IMR-90 (cell line): ENCODE measurements around the gene BARX1. TPM values are rescaled to one million over a fixed set of nuclear protein-coding genes. Genes with fewer than 3 reads are reported as not detected.

ENCODE experiments used
- ATAC-seq: fragments of 200-7000 bp; cut with Tn5 transposase; 2 replicates; pipeline ENCODE4 v1.9.1; 2020; ENCODE audit warnings: low read depth, mild to moderate bottlenecking, moderate library complexity
- BruUV-seq: library from RNA; stranded (reverse); fragments of 400-500 nt; replicated peaks from 2 replicates; lab custom pipeline; 2021; lab: Mats Ljungman, UMichigan
- CTCF ChIA-PET: fragments of 300-600 bp; formaldehyde crosslinking; extraction: SDS; loops from one replicate; lab custom pipeline; 2021; ENCODE audit warnings: antibody characterized with exemption; lab: Yijun Ruan, JAX
- POLR2A ChIA-PET: fragments of 300-600 bp; sonication (Branson Sonifier 250); formaldehyde crosslinking; loops from one replicate; lab custom pipeline; 2022; ENCODE audit warnings: antibody characterized with exemption; ENCODE audit not compliant: unreplicated experiment; lab: Charles Lee
- DNase-seq: peaks from one replicate; pipeline ENCODE4 v3.0.0; 2013
- H2AFZ ChIP-seq: replicated peaks from 2 replicates; pipeline ENCODE3; 2013; ENCODE audit warnings: low read length, mild to moderate bottlenecking; ENCODE audit not compliant: poor library complexity
- H2AK5ac ChIP-seq: 2 replicates; pipeline ENCODE4 v1.6.1; 2013; ENCODE audit warnings: low read depth, low read length, inconsistent platforms
- H2AK9ac ChIP-seq: replicated peaks from 2 replicates; pipeline ENCODE3; 2013; ENCODE audit warnings: mild to moderate bottlenecking, low read depth, low read length, moderate library complexity; ENCODE audit not compliant: poor library complexity
- H2BK120ac ChIP-seq: 2 replicates; pipeline ENCODE4 v1.6.1; 2013; ENCODE audit warnings: low read depth, low read length, inconsistent platforms
- H2BK15ac ChIP-seq: 3 replicates; pipeline ENCODE4 v1.6.1; 2013; ENCODE audit warnings: low read depth, low read length, inconsistent platforms
- H2BK20ac ChIP-seq: 2 replicates; pipeline ENCODE4 v1.6.1; 2013; ENCODE audit warnings: low read depth, mild to moderate bottlenecking, inconsistent platforms, low read length, moderate library complexity
- H2BK5ac ChIP-seq: 2 replicates; pipeline ENCODE4 v1.6.1; 2013; ENCODE audit warnings: mild to moderate bottlenecking, low read depth, low read length, inconsistent platforms; ENCODE audit not compliant: poor library complexity, severe bottlenecking
- H3K14ac ChIP-seq: replicated peaks from 2 replicates; pipeline ENCODE4 v1.6.1; 2013; ENCODE audit warnings: low read depth, low read length, inconsistent platforms
- H3K18ac ChIP-seq: 2 replicates; pipeline ENCODE4 v1.6.1; 2013; ENCODE audit warnings: low read depth, low read length, control low read depth
- H3K23ac ChIP-seq: 2 replicates; pipeline ENCODE4 v1.6.1; 2013; ENCODE audit warnings: low read depth, low read length, inconsistent platforms
- H3K27ac ChIP-seq: 2 replicates; pipeline ENCODE4 v1.5.1; 2013; ENCODE audit warnings: mild to moderate bottlenecking, control low read depth, low read length; ENCODE audit not compliant: insufficient read depth
- H3K27me3 ChIP-seq: 2 replicates; pipeline ENCODE4 v1.6.1; 2013; ENCODE audit warnings: low read length; ENCODE audit not compliant: control insufficient read depth, insufficient read depth
- H3K36me3 ChIP-seq: 2 replicates; pipeline ENCODE4 v1.6.1; 2013; ENCODE audit warnings: low read length, mixed read lengths; ENCODE audit not compliant: control insufficient read depth, insufficient read depth
- H3K4ac ChIP-seq: 2 replicates; pipeline ENCODE4 v1.6.1; 2013; ENCODE audit warnings: low read depth, low read length, inconsistent platforms
- H3K4me1 ChIP-seq: 2 replicates; pipeline ENCODE4 v1.6.1; 2013; ENCODE audit warnings: low read length, mixed read lengths; ENCODE audit not compliant: control insufficient read depth, insufficient read depth
- H3K4me2 ChIP-seq: 2 replicates; pipeline ENCODE4 v1.6.1; 2013; ENCODE audit warnings: low read depth, mild to moderate bottlenecking, control low read depth, low read length, moderate library complexity
- H3K4me3 ChIP-seq: 2 replicates; pipeline ENCODE4 v1.5.1; 2013; ENCODE audit warnings: low read depth, mild to moderate bottlenecking, control low read depth, low read length, moderate library complexity; ENCODE audit not compliant: insufficient read depth
- H3K56ac ChIP-seq: 2 replicates; pipeline ENCODE4 v1.6.1; 2013; ENCODE audit warnings: low read length, inconsistent platforms; ENCODE audit not compliant: insufficient read depth; ENCODE audit errors: extremely low read depth
- H3K79me1 ChIP-seq, 2 experiments: 2 replicates each; pipeline ENCODE4 v1.6.1; 2013; ENCODE audit warnings: low read length in 2 of 2, inconsistent platforms in 1 of 2, low read depth in 1 of 2
- H3K9ac ChIP-seq: 2 replicates; pipeline ENCODE4 v1.6.1; 2013; ENCODE audit warnings: low read depth, low read length, control low read depth
- H3K9me1 ChIP-seq: 2 replicates; pipeline ENCODE4 v1.6.1; 2013; ENCODE audit warnings: low read length, inconsistent platforms; ENCODE audit not compliant: insufficient read depth
- H3K9me3 ChIP-seq: 2 replicates; pipeline ENCODE4 v1.6.1; 2013; ENCODE audit warnings: low read length; ENCODE audit not compliant: control insufficient read depth, insufficient read depth
- H4K20me1 ChIP-seq: 2 replicates; pipeline ENCODE4 v1.6.1; 2013; ENCODE audit warnings: low read length, inconsistent platforms; ENCODE audit not compliant: insufficient read depth
- H4K5ac ChIP-seq: 2 replicates; pipeline ENCODE4 v1.6.1; 2013; ENCODE audit warnings: mild to moderate bottlenecking, low read depth, low read length, control low read depth
- H4K8ac ChIP-seq, 2 experiments: 2 replicates each; pipeline ENCODE4 v1.6.1; 2013; ENCODE audit warnings: low read depth in 2 of 2, low read length in 2 of 2, control low read depth in 1 of 2, inconsistent platforms in 1 of 2
- H4K91ac ChIP-seq: 2 replicates; pipeline ENCODE4 v1.6.1; 2013; ENCODE audit warnings: low read depth, low read length, inconsistent platforms; ENCODE audit not compliant: insufficient read depth
- CTCF ChIP-seq: conservative IDR thresholded peaks from 2 replicates; pipeline ENCODE4 v1.5.1; 2012; ENCODE audit warnings: mild to moderate bottlenecking, low read depth, low read length, improper control_type of control experiment
- MAFK ChIP-seq: IDR thresholded peaks from 2 replicates; pipeline ENCODE4 v1.6.1; 2012; ENCODE audit warnings: low read depth, low read length, improper control_type of control experiment
- MAZ ChIP-seq: IDR thresholded peaks from 2 replicates; pipeline ENCODE4 v1.6.1; 2012; ENCODE audit warnings: low read depth, mild to moderate bottlenecking, low read length, improper control_type of control experiment, moderate library complexity, borderline replicate concordance
- MXI1 ChIP-seq: IDR thresholded peaks from 2 replicates; pipeline ENCODE4 v1.6.1; 2012; ENCODE audit warnings: low read depth, mild to moderate bottlenecking, low read length, moderate library complexity, borderline replicate concordance
- NFE2L2 ChIP-seq: fragments of 150-350 bp; IDR thresholded peaks from 2 replicates; pipeline ENCODE4 v1.6.1; 2016; ENCODE audit warnings: low read depth, mild to moderate bottlenecking, low read length
- POLR2A ChIP-seq: IDR thresholded peaks from 2 replicates; pipeline ENCODE4 v1.6.1; 2012; ENCODE audit warnings: mild to moderate bottlenecking, low read depth, low read length
- RCOR1 ChIP-seq: IDR thresholded peaks from 2 replicates; pipeline ENCODE4 v1.6.1; 2012; ENCODE audit warnings: mild to moderate bottlenecking, low read length, improper control_type of control experiment; ENCODE audit not compliant: insufficient replicate concordance
- USF2 ChIP-seq: fragments of 150-350 bp; IDR thresholded peaks from 2 replicates; pipeline ENCODE4 v1.6.1; 2017; ENCODE audit warnings: mild to moderate bottlenecking, antibody characterized with exemption, low read length, low read depth
- WGBS, 2 experiments: methylation state at CpG; one replicate each; pipeline versions ENCODE4 v1.1.5 to v1.1.7; 2013; ENCODE audit warnings: missing lambda C conversion rate in 2 of 2; ENCODE audit not compliant: insufficient read length in 1 of 2; ENCODE audit errors: extremely low coverage in 2 of 2; 5-methylcytosine and 5-hydroxymethylcytosine counted together
- dilution Hi-C: fragments of 300-500 bp; cut with HindIII; formaldehyde crosslinking; loops from one replicate; pipeline ENCODE4 v1.14.3; 2018; ENCODE audit warnings: low sequenced_read_pairs; ENCODE audit not compliant: unreplicated experiment
- in situ Hi-C: fragments of 300-500 bp; cut with MboI; formaldehyde crosslinking; loops from 3 replicates; pipeline ENCODE4 v1.14.3; 2019; ENCODE audit warnings: low sequenced_read_pairs, inconsistent platforms, mixed read lengths
- intact Hi-C: fragments of 100-400 bp; cut with micrococcal nuclease; formaldehyde crosslinking; loops from 2 replicates; pipeline ENCODE4 v1.10.0; 2022
- polyA plus RNA-seq, 3 experiments: library from polyadenylated mRNA; depleted of rRNA; stranded (reverse); fragments of >200 nt; gene quantifications; 2 replicates each; pipeline ENCODE4 v1.2.3, GENCODE V29; 2012; ENCODE audit warnings: low replicate concordance in 1 of 3
- total RNA-seq: library from RNA; depleted of rRNA; stranded (reverse); fragments of >200 nt; gene quantifications from 2 replicates; pipeline ENCODE4 v1.2.3, GENCODE V29; 2012

The BARX1 gene
- total and polyA plus RNA-seq, 2 of the 4 experiments (the other 2 are of a cell fraction): not detected

DNA sequence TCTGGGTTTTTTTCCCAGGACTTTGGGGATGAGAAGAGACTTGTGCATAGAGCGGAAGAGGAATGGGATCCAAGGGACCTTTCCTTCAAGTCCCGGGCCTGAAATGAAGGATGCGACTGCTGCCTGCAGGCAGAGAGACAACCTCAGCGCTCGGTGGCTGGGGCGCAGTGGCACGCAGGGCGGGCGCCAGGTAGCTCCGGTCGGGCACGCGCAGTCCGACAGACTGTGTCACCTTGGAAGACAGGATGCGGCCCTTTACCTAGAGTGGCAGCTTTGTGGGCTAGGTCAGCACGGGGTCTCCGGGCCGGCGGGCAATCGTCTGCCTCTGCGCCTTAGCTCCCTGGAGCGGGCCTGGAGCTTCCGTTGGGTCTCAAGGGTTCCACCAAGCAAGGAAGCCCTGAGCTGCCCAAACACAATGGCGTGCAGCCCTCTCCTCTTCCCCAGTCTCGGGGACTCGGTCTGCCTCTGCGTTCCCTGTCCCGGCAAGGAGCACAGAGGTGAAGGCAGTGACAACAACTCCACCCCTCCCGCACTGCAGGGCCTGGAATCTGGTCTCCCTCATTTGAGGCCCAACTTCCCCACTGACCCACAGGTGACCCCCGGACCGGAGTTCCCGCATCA is 6.0 kb downstream of the BARX1 start:
- H2AK5ac ChIP-seq: no peak overlapping the region
- BruUV-seq: no TSS peak
- no peak overlapping the region for H4K91ac ChIP-seq
- H3K9me1 ChIP-seq: no peaks in the 10 kb centered on the region
- H2BK120ac ChIP-seq: no peak overlapping the region
- H2BK20ac ChIP-seq: no peak overlapping the region
- TF ChIP-seq RCOR1 (no peak), CTCF (no peak), POLR2A (no peak), NFE2L2 (no peak), MAZ (no peak), MAFK (no peak), MXI1 (no peak), USF2 (no peak)
- no peak overlapping the region for H4K5ac ChIP-seq
- peaks cover 2% of the 10 kb centered on the region; the same call in 1 of the 2 replicates for H3K4me1 ChIP-seq
- no peak overlapping the region for H3K4me3 ChIP-seq
- no peaks in the 10 kb centered on the region for H3K79me1 ChIP-seq
- peaks cover 12% of the 10 kb centered on the region for H3K9me3 ChIP-seq
- no peak overlapping the region for H3K14ac ChIP-seq
- in situ Hi-C loops (no loop called here), dilution Hi-C loops (no loop called here), intact Hi-C loops (no loop called here)
- DNase-seq (no peak), ATAC-seq (no peak)
- H3K4ac ChIP-seq: no peak overlapping the region
- no peaks in the 10 kb centered on the region for H3K36me3 ChIP-seq
- ChIA-PET POLR2A (no interaction called here), CTCF (no interaction called here)
- no peaks in the 10 kb centered on the region for H4K20me1 ChIP-seq
- H3K18ac ChIP-seq: no peak overlapping the region
- no peak overlapping the region for H2AFZ ChIP-seq
- H3K4me2 ChIP-seq: no peak overlapping the region
- H3K27me3 ChIP-seq: peaks cover 95% of the 10 kb centered on the region
- no peak overlapping the region for H2BK15ac ChIP-seq
- H3K56ac ChIP-seq: no peak overlapping the region
- no peak overlapping the region for H4K8ac ChIP-seq
- no peak overlapping the region for H3K23ac ChIP-seq
- H3K9ac ChIP-seq: no peak overlapping the region
- WGBS, 2 experiments: 6% methylated on average over 8 of the region's 32 CpGs; no CpG with 5 or more reads in 1 of the 2 experiments
- H2AK9ac ChIP-seq: no peak overlapping the region
- H2BK5ac ChIP-seq: no peak overlapping the region
- H3K27ac ChIP-seq: no peak overlapping the region
